ENCODE data around the gene HM13. TPM values are rescaled to one million over a fixed set of nuclear protein-coding genes. Genes with fewer than 3 reads are reported as not detected.

HM13 gene
- total and polyA plus RNA-seq, 9 of the 15 experiments (the other 6 are each of a cell fraction or from before 2014, with no cell fraction given), result 7.7 to 136 (median 74.5) TPM

- TF ChIP-seq ZNF512 (tag; IDR thresholded peaks at IDR 0.05) (no peak), SMARCA5 (IDR thresholded peaks at IDR 0.05) (no peak), ZNF695 (CRISPR knock-in tag; IDR thresholded peaks at IDR 0.05) (no peak), UBTF (IDR thresholded peaks at IDR 0.05; ENCODE audit: borderline replicate concordance in 1 of 2, low read depth in 2 of 2, low read length in 2 of 2) (no peak), SRSF7 (optimal IDR thresholded peaks at IDR 0.05; ENCODE audit: low read depth, low read length) (no peak), RAD21 (CRISPR knock-in tag; conservative IDR thresholded peaks at IDR 0.05 in 1 of 2, IDR thresholded peaks at IDR 0.05 in 1 of 2) (no peak), LARP7 (IDR thresholded peaks at IDR 0.05) (0 out of 2 replicates have a peak, but pooled peaks have one; percentile 14), GABPB2 (CRISPR knock-in tag; conservative IDR thresholded peaks at IDR 0.05) (no peak), ATF2 (CRISPR knock-in tag; IDR thresholded peaks at IDR 0.05) (no peak)
- TF ChIP-seq, protein P1, sequence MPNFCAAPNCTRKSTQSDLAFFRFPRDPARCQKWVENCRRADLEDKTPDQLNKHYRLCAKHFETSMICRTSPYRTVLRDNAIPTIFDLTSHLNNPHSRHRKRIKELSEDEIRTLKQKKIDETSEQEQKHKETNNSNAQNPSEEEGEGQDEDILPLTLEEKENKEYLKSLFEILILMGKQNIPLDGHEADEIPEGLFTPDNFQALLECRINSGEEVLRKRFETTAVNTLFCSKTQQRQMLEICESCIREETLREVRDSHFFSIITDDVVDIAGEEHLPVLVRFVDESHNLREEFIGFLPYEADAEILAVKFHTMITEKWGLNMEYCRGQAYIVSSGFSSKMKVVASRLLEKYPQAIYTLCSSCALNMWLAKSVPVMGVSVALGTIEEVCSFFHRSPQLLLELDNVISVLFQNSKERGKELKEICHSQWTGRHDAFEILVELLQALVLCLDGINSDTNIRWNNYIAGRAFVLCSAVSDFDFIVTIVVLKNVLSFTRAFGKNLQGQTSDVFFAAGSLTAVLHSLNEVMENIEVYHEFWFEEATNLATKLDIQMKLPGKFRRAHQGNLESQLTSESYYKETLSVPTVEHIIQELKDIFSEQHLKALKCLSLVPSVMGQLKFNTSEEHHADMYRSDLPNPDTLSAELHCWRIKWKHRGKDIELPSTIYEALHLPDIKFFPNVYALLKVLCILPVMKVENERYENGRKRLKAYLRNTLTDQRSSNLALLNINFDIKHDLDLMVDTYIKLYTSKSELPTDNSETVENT (CRISPR knock-in tag; IDR thresholded peaks at IDR 0.05), result no peak
- TF ChIP-seq, protein P2, sequence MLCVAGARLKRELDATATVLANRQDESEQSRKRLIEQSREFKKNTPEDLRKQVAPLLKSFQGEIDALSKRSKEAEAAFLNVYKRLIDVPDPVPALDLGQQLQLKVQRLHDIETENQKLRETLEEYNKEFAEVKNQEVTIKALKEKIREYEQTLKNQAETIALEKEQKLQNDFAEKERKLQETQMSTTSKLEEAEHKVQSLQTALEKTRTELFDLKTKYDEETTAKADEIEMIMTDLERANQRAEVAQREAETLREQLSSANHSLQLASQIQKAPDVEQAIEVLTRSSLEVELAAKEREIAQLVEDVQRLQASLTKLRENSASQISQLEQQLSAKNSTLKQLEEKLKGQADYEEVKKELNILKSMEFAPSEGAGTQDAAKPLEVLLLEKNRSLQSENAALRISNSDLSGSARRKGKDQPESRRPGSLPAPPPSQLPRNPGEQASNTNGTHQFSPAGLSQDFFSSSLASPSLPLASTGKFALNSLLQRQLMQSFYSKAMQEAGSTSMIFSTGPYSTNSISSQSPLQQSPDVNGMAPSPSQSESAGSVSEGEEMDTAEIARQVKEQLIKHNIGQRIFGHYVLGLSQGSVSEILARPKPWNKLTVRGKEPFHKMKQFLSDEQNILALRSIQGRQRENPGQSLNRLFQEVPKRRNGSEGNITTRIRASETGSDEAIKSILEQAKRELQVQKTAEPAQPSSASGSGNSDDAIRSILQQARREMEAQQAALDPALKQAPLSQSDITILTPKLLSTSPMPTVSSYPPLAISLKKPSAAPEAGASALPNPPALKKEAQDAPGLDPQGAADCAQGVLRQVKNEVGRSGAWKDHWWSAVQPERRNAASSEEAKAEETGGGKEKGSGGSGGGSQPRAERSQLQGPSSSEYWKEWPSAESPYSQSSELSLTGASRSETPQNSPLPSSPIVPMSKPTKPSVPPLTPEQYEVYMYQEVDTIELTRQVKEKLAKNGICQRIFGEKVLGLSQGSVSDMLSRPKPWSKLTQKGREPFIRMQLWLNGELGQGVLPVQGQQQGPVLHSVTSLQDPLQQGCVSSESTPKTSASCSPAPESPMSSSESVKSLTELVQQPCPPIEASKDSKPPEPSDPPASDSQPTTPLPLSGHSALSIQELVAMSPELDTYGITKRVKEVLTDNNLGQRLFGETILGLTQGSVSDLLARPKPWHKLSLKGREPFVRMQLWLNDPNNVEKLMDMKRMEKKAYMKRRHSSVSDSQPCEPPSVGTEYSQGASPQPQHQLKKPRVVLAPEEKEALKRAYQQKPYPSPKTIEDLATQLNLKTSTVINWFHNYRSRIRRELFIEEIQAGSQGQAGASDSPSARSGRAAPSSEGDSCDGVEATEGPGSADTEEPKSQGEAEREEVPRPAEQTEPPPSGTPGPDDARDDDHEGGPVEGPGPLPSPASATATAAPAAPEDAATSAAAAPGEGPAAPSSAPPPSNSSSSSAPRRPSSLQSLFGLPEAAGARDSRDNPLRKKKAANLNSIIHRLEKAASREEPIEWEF (CRISPR knock-in tag; IDR thresholded peaks at IDR 0.05), result no peak
- TF ChIP-seq, protein P3, sequence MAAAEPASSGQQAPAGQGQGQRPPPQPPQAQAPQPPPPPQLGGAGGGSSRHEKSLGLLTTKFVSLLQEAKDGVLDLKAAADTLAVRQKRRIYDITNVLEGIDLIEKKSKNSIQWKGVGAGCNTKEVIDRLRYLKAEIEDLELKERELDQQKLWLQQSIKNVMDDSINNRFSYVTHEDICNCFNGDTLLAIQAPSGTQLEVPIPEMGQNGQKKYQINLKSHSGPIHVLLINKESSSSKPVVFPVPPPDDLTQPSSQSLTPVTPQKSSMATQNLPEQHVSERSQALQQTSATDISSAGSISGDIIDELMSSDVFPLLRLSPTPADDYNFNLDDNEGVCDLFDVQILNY (CRISPR knock-in tag; IDR thresholded peaks at IDR 0.05), result no peak
Measured at GRCh38 chr20:31606804-31607639, 92.8 kb downstream of the HM13 start (continued).
